Activated CD8-positive, alpha-beta memory T cell treated with anti-CD3 and anti-CD28 coated beads for 1 hour (primary cell): Measurements from ENCODE around the gene TSACC.
"Not testable (repeated sequence)": the region's sequence is repeated elsewhere in the genome, so short reads cannot be mapped to it uniquely, and the experiment has no call there.

Experiments
- DNase-seq, 2 donors: peaks; one replicate each; pipeline ENCODE4 v3.0.0-alpha.2; 2020; ENCODE audit warnings: low read depth in 1 of 2; ENCODE audit errors: extremely low read depth in 1 of 2

The TSACC gene

DNA sequence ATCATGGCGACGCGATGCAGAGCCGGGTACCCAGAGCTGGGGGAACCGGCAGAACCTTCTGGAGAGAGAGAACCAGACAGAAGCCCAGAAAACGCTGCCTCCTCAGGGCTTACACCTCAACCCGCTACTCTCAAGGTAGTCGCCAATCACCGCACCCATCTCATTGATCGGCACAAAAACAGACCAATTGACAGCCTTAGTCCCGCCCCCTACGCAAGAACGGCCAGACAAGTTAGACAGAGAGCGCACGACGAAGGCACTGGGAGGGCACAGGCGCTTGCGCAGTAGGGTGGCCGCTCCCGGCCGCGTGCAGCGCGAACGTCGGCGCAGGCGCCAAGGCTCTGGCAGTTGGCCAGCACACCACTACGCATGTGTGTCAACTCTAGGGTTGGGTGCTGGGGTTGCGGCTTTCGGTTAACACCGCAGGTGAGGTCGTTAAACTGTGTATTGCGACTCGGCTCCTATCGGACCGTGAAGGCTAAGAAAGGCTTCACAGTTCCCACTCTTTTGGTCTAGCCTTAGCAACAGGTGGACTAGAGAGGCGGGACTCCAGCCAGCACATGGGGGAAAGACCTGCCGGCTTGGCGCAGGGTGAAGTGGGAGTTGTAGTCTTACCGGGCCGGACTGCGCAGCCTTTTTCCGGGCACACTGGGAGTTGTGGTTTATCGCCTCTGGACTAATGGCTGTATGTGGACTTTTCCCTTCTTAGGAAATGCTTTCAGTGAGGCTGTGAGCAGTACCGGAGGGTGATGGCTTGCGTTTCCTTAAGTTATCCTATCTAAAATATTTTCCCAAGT, at the start of gene TSACC, which contains the start of gene CCT3:
TSACC (plus strand) TSS at position 347 of the 797 bp plus-strand sequence. CDS start 1,232 bp downstream, outside the sequence.
CCT3 (minus strand) TSS at position 113 of the 797 bp plus-strand sequence; CDS start at position 5, 108 bp downstream.
- DNase-seq, result peak; percentile 96 to 99

DNA sequence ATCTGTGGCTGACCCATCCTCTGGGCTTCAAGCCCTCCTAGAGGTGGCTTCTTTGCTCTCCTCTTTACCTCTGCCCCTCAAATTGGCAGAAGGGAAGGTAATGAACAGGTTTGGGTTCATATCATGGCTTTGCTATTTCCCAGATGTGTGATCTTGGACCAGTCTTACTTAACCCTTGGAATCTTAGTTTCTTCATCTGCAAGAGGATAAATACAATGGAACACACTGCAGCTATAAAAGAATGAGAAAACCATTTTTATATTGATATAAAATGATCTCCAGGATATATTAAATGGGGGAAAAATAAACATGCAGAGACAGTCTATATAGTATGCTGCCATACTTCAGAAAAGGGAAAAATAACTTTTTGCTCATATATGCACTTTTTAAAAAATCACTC, 48.5 kb upstream of the TSACC start:
- DNase-seq, result no peak

DNA sequence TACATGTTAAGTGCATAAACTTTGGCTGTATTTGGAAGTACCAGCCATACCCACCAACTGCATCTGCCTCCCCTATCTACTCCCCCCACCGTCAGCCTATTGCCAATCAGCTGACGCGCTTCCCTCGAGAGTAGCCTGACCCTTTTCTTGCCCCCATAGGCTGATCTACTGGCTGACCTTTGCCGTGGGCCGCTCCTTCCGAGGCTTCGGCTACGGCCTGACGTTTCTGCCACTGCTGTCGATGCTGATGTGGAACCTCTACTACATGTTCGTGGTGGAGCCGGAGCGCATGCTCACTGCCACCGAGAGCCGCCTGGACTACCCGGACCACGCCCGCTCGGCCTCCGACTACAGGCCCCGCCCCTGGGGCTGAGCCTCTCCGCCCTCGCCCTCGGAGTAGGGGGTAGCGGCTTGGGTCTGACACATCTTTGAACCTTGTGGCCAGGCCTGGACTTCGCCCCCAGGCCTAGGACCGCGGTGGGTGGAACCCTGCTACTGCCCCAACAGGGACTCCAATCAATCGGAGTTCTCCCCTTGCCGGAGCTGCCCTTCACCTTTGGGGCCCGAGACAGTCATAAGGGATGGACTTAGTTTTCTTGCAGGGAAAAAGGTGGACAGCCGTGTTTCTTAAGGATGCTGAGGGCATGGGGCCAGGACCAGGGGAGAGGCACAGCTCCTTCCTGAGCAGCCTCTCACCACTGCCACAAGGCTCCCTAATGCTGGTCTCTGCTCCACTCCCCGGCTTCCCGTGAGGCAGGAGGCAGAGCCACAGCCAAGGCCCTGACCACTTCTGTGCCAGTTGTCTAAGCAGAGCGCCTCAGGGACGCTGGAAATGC, 46.9 kb upstream of the TSACC start:
- DNase-seq, result peak in 1 of 2 donors; percentile 9

DNA sequence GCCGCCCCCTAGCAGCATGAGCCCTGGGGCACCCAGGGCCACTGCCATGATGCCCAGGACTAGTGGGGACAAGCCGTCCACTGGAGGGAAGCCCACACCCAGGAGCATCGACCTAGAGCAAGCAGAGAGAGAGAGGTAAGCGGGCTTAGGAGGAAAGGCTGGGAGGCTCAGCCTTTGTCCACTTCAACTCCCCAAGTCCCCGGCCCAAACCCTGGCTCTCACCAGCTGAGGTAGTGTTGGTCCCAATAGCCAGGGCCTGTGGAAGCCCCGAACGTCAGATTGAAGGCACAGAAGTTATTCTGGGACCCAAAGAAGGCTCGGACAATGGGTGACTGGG, 45.3 kb upstream of the TSACC start:
- no peak for DNase-seq

DNA sequence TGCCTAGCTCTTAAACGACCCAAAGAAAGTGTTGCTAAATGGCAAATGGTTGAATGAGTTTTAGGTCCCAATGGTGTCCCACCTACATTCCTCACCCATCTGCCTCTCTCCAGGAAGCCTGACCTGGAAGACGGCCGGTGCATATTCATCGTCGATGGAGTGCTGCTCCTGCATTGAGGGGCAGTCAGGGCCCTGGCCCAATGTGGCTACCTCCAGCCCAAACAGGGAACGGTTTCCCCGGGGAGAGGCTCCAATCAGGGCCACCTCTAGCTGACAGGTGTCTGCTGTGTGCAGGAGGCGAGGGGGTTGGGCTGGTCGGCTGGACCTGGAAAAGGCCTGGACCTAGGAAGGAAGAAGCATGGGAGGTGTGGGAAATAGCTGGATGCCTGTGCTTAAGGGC, 44.4 kb upstream of the TSACC start:
- DNase-seq, result no peak

DNA sequence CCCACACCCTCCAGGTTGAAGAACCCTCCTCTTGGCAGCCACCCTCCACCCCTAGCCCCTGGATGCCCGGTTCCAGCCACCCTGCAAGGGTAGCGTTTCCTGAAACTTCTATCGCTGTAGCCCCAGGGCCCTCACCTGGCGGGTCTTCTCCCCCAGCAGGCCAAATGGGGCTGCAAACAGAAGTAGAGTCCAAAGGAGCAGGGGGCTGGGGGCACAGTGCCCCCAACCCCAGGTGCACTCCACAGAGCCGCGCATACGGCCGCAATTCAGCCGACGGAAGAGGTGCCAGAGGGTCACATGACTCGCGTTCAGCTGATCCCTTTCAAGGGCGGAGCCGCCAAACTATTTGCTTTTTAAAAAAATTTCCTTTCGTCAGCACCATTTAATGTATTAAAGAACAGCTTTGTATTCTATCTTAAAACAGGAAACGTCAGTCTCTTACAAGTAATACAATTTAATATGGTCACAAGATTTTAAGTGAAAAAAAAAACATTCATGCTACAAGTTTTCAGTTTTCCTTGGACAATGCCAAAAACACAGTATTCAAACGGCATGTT, 42.9 kb upstream of the TSACC start, which contains the start of gene GLMP:
GLMP (minus strand) TSS at position 289 of the 557 bp plus-strand sequence; CDS start at position 255, 34 bp downstream.
- DNase-seq, result peak in 1 of 2 donors; percentile 32

DNA sequence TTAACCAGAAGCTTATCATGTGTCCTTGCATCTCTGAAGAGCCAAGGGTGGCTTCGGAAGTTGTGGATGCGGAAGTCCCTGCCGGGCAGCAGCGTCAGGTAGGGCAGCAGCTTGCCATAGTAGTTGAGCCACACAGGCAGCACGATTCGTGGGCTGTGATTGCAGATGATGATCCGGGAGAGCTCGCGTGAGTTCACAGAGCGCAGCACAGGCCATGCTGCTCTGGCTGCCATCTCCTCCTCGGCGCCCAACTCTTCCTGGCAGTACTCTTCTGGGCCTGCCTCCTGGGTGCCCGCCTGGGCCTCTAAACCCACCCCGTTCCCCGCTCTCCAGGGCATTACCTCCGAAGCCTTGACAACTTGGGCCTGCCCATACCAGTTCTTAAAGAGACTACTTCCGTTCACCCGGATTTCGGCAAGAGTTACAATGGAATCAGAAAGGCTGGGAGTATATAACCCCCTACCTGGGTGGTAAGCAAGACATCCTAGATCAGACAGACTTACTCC, 39.4 kb upstream of the TSACC start, which contains the start of gene VHLL:
VHLL (minus strand) TSS at position 456 of the 506 bp plus-strand sequence; CDS start at position 338, 118 bp downstream.
- DNase-seq, result no peak

DNA sequence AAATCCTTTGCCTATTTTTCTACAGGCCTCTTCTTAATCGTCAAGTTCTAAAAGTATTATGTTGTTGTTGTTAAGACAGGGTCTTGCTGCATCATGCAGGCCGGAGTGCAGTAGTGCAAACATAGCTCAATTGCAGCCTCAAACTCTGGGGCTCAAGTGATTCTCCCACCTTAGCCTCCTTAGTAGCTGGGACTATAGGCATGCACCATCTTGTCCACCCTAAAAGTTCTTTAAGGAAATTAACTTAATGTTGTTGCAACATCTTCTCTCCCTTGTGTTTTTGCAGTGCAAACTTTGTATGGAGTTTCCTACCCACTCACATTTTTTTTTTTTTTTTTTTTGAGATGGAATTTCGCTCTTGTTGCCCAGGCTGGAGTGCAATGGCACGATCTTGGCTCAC, 35.1 kb upstream of the TSACC start:
- DNase-seq, result no peak

DNA sequence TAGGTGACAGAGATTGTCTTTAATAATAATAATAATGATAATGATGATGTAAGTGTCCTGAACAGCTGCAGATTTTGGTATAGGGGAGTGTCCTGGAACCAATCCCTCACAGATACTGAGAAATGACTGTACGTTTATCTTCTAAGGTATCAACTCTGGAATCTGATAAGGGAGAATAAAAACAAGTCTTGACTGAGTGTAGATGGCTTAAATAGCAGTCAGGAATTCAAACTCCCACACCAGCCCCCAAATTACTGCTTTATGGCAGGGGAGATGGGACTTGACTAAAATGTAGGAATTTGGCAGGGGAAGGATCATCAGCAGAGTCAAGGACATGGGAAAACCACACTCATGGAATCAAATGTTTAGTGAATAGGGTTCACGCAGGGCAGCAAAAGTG, 33.1 kb upstream of the TSACC start:
- DNase-seq, result no peak

DNA sequence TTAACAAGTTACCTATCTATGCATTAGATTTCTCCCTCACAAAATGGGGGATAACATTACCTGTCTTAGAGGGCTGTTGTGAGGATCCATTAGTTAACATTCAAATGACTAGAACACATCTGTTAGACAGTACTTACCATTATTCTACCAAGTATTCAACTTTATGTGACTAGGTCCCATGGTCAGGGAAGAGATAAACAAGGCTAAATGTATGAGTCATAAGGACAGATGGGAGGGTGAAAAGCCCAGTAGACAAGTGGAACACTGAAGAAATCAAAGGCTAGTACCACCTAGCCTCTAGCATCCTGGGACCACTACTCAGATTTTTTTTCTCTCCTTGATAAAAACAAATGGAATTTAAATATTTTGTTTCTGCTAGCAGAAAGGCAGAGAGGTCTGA, 30.2 kb upstream of the TSACC start:
- DNase-seq, result no peak

DNA sequence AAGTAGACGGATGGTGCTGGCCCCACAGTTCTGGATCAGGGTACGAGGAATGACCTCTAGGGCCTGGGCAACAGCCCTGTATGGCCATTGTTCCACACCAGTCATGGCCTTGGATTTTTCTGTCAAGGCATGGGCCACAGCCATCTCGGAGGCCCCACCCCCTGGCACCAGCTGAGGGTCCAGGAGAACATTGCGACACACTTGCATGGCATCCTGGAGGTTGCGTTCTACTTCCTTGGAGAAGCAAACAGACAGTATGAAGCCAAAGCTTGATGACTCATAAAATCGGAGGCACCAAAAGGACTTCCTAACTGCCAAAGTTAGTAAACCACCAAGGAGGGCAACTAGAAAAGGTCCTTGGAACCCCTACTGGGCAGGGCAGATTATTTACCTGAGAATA, 27.4 kb upstream of the TSACC start:
- DNase-seq, result no peak

DNA sequence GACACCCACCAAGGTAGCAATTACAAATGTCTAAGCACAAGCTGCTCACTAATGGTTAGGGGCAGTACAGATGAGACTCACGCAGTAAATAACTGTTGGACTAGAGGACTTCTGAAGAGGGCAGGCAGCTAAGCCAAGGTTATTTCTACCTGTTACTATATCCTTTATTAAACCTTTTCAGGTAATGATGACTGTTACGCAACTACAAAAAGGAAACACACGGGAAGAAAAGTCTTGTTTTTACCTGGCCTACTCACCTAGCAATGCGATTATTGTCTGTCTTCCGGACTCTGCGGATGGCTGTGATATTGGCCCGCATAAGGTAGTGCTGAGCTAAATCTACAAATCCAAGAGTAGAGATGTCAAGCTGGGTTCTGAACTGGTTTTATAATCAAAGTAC, 21.4 kb upstream of the TSACC start:
- no peak for DNase-seq

DNA sequence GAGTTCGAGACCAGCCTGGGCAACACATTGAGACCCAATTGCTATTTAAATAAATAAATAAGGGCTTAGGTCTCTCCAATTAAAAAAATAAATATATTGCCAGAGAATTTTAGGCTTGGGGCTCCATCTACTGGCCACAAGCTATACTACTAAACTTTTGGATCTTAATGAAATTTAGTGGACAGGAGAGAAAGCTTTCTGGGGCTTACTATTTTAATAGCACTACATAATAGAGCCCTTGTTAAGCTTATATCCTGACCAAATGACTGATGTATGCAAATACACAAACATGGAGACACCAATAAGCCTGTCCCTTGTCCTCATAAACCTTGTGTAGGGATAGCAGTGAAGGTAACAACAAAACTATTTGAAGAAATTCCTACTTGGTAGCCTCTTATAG, 18.7 kb upstream of the TSACC start:
- no peak for DNase-seq

DNA sequence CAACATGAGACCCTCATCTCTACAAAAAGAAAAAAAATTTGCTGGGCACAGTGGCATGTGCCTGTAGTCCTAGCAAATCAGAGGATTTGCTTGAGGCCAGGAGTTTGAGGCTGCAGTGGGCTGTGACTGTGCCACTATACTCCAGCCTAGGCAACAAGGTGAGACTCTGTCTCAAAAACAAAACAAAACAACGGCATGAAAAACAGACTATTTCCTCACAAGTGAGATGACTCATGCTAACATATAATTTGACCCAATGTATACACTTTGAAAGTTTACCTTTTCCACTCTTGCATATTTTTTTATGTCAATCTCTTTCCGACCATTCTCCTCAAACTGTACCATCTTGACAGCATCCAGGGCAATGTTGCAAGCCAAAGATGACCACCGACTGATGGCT, 17.8 kb upstream of the TSACC start:
- no peak for DNase-seq

DNA sequence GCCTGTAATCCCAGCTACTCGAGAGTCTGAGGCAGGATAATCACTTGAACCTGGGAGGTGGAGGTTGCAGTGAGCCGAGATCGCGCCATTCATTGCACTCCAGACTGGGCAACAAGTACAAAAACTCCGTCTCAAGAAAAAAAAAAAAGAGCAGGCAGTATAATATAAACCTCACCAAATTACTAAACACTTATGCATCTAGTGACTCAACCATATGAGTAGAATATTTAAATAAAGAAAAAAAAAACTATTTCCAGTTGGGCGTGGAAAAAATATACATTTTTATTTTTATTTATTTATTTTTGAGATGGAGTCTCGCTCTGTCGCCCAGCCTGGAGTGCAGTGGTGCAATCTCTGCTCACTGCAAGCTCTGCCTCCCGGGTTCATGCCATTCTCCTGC, 15.1 kb upstream of the TSACC start:
- DNase-seq, result not testable (repeated sequence)

DNA sequence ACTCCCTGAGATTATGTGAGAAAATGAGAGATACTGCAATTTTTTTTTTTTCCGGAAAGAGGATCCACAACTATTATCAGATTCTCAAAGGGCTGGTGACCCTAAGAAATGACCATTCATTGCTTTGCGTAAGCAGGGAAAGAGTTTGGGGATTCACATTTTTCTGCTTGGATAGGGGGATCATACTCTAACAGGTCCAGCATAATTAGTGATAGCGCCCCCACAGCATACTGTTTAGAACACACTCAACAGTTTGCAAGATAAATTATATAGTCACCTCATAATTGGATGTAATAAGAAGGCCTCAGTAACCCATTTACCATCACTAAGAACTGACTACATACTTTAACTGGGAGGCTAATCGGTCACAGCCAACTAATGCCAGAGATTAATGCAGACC, 2.1 kb upstream of the TSACC start:
- no peak for DNase-seq

DNA sequence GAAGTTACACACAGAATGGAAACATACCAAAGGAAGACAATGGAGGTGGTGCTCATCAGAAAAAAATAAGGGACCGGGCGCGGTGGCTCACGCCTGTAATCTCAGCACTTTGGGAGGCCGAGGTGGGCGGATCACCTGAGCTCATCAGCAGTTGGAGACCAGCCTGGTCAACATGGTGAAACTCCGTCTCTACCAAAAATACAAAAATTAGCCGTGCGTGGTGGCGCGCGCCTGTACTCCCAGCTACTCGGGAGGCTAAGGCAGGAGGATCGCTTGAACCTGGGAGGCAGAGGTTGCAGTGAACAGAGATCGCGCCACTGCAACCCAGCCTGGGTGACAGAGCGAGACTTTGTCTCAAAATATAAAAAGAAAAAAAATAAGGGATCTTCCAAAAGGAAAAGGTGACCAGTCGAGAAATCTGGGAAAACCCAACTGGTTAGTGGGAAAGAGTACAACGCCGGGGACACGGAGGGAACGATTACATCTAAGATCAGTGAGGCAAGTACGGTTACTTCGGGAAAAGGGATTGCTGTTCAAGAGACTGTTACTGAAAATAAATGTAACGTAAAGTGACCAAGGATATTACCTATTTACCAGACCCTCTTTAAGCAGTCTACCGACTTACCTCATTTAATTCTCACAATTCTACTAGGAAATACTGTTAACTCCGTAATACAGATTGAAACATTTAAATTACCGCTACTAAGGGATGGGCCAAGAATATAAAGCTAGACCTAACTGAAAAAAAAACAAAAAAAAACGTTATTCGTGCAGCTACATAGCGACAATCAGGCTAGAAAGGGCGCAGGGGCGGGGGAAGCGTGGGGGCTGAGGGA, 1.1 kb upstream of the TSACC start:
- DNase-seq, result no peak

DNA sequence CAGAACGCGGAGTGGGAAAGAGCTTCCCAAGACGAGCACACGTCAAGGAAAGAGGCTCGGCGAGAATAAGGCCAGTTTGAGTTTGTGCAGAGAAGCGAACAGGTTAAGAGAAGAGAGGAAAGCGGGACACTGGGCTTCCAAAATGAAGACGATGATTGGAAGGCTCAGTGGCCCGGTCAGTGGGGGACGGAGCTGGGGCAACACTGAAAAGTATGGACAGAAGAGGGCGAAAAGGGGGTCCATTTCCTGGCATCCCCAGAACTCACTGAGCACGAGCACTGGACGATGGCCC, 492 bp upstream of the TSACC start:
- DNase-seq, result no peak

DNA sequence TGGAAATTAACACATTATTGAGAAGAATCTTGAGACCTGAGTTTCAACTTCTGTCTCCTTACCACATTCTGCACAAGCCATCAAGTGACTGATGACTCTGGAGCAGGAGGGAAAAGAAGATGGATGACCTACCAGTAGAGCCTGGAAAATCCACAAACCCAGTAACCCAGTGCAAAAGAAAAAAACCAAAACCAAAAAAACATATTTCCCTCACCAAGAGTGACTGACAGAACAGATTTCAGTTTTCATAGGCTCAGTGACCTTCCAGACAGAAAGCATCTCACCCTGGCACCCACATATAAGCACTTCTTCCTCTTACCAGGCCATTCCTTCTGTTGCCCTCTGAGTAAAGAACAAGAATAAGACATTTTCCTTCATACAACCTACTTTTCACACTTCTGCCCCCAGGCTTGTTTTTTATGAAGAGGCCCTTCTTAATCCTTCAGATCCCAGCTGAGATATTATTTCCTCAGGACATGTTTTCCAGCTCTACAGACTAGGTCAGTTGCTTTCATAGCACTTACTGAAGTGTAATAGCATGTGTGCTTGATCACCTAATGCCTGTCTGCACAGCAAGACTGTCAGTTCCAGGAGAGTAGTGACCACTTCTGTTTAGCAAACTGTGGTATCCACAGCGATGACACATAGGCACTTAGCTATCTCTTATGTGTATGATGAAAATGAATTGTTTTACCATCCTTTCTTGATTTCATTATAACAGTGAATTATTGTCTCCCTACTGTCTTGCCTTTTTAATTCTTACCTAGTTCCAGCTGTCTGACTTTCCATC, 4.0 kb downstream of the TSACC start:
- DNase-seq, result no peak

DNA sequence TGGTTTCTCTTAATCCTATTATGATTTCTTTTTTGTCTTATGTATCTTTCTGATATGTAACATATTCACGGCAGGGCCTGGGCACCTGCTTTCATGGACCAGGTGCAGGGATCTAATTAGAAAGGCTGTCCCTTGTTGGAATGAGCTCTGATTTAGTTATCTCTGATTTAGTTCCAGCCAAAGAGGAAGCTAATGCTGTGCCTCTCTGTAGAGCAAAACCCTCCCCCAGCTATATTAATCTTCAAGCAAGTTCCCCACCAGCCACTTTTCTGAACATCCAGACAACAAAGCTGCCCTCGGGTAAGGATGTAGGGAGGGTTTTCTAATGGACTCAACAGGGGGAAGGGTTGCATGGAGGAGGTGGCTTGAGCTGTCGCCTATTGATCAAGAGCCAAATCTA, 6.1 kb downstream of the TSACC start:
- DNase-seq, result no peak
